ENCODE measurements around the gene HMCN2.
"Not testable (repeated sequence)": the region's sequence is repeated elsewhere in the genome, so short reads cannot be mapped to it uniquely, and the experiment has no call there.

HMCN2 gene

GRCh38 chr9:130254747-130255630, 10.6 kb upstream of the HMCN2 start:
- no peak overlapping the region for H3K4me3 ChIP-seq (ENCODE audit: low read length in 2 of 2)
- no peak overlapping the region for H3K9ac ChIP-seq (ENCODE audit: low read depth in 1 of 2, low read length in 2 of 2)
- no peaks in the 10 kb centered on the region for H3K9me3 ChIP-seq (ENCODE audit: control insufficient read depth in 2 of 2, low read length in 2 of 2)
- no peak overlapping the region for H3K27ac ChIP-seq (ENCODE audit: low read depth in 2 of 2, low read length in 2 of 2)
- no peaks in the 10 kb centered on the region for H3K36me3 ChIP-seq (ENCODE audit: control insufficient read depth in 2 of 2, insufficient read depth in 2 of 2, low read length in 2 of 2)
- peaks cover 0 to 2% of the 10 kb centered on the region in 2 donors for H3K27me3 ChIP-seq (ENCODE audit: control insufficient read depth in 2 of 2, insufficient read depth in 2 of 2, low read length in 2 of 2)
- H3K4me1 ChIP-seq (ENCODE audit: control insufficient read depth in 2 of 2, insufficient read depth in 2 of 2, low read length in 2 of 2) = no peaks in the 10 kb centered on the region

- no peak overlapping the region for H3K9ac ChIP-seq (ENCODE audit: low read depth in 1 of 2, low read length in 2 of 2)
- H3K4me1 ChIP-seq (ENCODE audit: control insufficient read depth in 2 of 2, insufficient read depth in 2 of 2, low read length in 2 of 2) = no peaks in the 10 kb centered on the region
- H3K36me3 ChIP-seq (ENCODE audit: control insufficient read depth in 2 of 2, insufficient read depth in 2 of 2, low read length in 2 of 2) = no peaks in the 10 kb centered on the region
- no peak overlapping the region for H3K4me3 ChIP-seq (ENCODE audit: low read length in 2 of 2)
- no peaks in the 10 kb centered on the region for H3K9me3 ChIP-seq (ENCODE audit: control insufficient read depth in 2 of 2, low read length in 2 of 2)
- H3K27ac ChIP-seq (ENCODE audit: low read depth in 2 of 2, low read length in 2 of 2) = no peak overlapping the region
- peaks cover 0 to 2% of the 10 kb centered on the region in 2 donors for H3K27me3 ChIP-seq (ENCODE audit: control insufficient read depth in 2 of 2, insufficient read depth in 2 of 2, low read length in 2 of 2)
Observed at GRCh38 chr9:130255631-130256134, 9.9 kb upstream of the HMCN2 start.

- Histone ChIP-seq H3K4me1 (ENCODE audit: control insufficient read depth in 2 of 2, insufficient read depth in 2 of 2, low read length in 2 of 2) (no peaks in the 10 kb centered on the region), H3K9ac (ENCODE audit: low read depth in 1 of 2, low read length in 2 of 2) (no peak overlapping the region), H3K4me3 (ENCODE audit: low read length in 2 of 2) (no peak overlapping the region), H3K9me3 (ENCODE audit: control insufficient read depth in 2 of 2, low read length in 2 of 2) (no peaks in the 10 kb centered on the region), H3K36me3 (ENCODE audit: control insufficient read depth in 2 of 2, insufficient read depth in 2 of 2, low read length in 2 of 2) (no peaks in the 10 kb centered on the region), H3K27me3 (ENCODE audit: control insufficient read depth in 2 of 2, insufficient read depth in 2 of 2, low read length in 2 of 2) (peaks cover 0 to 2% of the 10 kb centered on the region in 2 donors), H3K27ac (ENCODE audit: low read depth in 2 of 2, low read length in 2 of 2) (no peak overlapping the region)
Observed at GRCh38 chr9:130256644-130257043, 8.9 kb upstream of the HMCN2 start.

- H3K27ac ChIP-seq (ENCODE audit: low read depth in 2 of 2, low read length in 2 of 2); H3K9ac ChIP-seq (ENCODE audit: low read depth in 1 of 2, low read length in 2 of 2); H3K9me3 ChIP-seq (ENCODE audit: control insufficient read depth in 2 of 2, low read length in 2 of 2); H3K27me3 ChIP-seq (ENCODE audit: control insufficient read depth in 2 of 2, insufficient read depth in 2 of 2, low read length in 2 of 2); H3K4me1 ChIP-seq (ENCODE audit: control insufficient read depth in 2 of 2, insufficient read depth in 2 of 2, low read length in 2 of 2); H3K36me3 ChIP-seq (ENCODE audit: control insufficient read depth in 2 of 2, insufficient read depth in 2 of 2, low read length in 2 of 2); H3K4me3 ChIP-seq (ENCODE audit: low read length in 2 of 2): not testable (repeated sequence)
Observed at GRCh38 chr9:130258137-130258536, 7.4 kb upstream of the HMCN2 start.

- Histone ChIP-seq H3K36me3 (ENCODE audit: control insufficient read depth in 2 of 2, insufficient read depth in 2 of 2, low read length in 2 of 2) (no peaks in the 10 kb centered on the region), H3K4me3 (ENCODE audit: low read length in 2 of 2) (no peak overlapping the region), H3K27me3 (ENCODE audit: control insufficient read depth in 2 of 2, insufficient read depth in 2 of 2, low read length in 2 of 2) (peaks cover 9 to 10% of the 10 kb centered on the region in 2 donors), H3K27ac (ENCODE audit: low read depth in 2 of 2, low read length in 2 of 2) (no peak overlapping the region), H3K4me1 (ENCODE audit: control insufficient read depth in 2 of 2, insufficient read depth in 2 of 2, low read length in 2 of 2) (peaks cover 0 to 2% of the 10 kb centered on the region in 2 donors), H3K9me3 (ENCODE audit: control insufficient read depth in 2 of 2, low read length in 2 of 2) (no peaks in the 10 kb centered on the region), H3K9ac (ENCODE audit: low read depth in 1 of 2, low read length in 2 of 2) (no peak overlapping the region)
Observed at GRCh38 chr9:130259044-130259443, 6.5 kb upstream of the HMCN2 start.

- H3K9me3 ChIP-seq (ENCODE audit: control insufficient read depth in 2 of 2, low read length in 2 of 2) = no peaks in the 10 kb centered on the region
- peaks cover 18 to 19% of the 10 kb centered on the region in 2 donors for H3K27me3 ChIP-seq (ENCODE audit: control insufficient read depth in 2 of 2, insufficient read depth in 2 of 2, low read length in 2 of 2)
- peaks cover 0 to 4% of the 10 kb centered on the region in 2 donors for H3K4me1 ChIP-seq (ENCODE audit: control insufficient read depth in 2 of 2, insufficient read depth in 2 of 2, low read length in 2 of 2)
- no peaks in the 10 kb centered on the region for H3K36me3 ChIP-seq (ENCODE audit: control insufficient read depth in 2 of 2, insufficient read depth in 2 of 2, low read length in 2 of 2)
- H3K4me3 ChIP-seq (ENCODE audit: low read length in 2 of 2) = no peak overlapping the region
- H3K9ac ChIP-seq (ENCODE audit: low read depth in 1 of 2, low read length in 2 of 2) = no peak overlapping the region
- H3K27ac ChIP-seq (ENCODE audit: low read depth in 2 of 2, low read length in 2 of 2) = peak overlapping the region; percentile 34 to 46
Observed at GRCh38 chr9:130260816-130261765, 4.5 kb upstream of the HMCN2 start.

- Histone ChIP-seq H3K4me1 (ENCODE audit: control insufficient read depth in 2 of 2, insufficient read depth in 2 of 2, low read length in 2 of 2) (peaks cover 0 to 4% of the 10 kb centered on the region in 2 donors), H3K27ac (ENCODE audit: low read depth in 2 of 2, low read length in 2 of 2) (peak overlapping the region in 1 of 2 donors; percentile 34), H3K27me3 (ENCODE audit: control insufficient read depth in 2 of 2, insufficient read depth in 2 of 2, low read length in 2 of 2) (peaks cover 28% of the 10 kb centered on the region in 2 donors), H3K4me3 (ENCODE audit: low read length in 2 of 2) (no peak overlapping the region), H3K36me3 (ENCODE audit: control insufficient read depth in 2 of 2, insufficient read depth in 2 of 2, low read length in 2 of 2) (no peaks in the 10 kb centered on the region), H3K9ac (ENCODE audit: low read depth in 1 of 2, low read length in 2 of 2) (no peak overlapping the region), H3K9me3 (ENCODE audit: control insufficient read depth in 2 of 2, low read length in 2 of 2) (no peaks in the 10 kb centered on the region)
Observed at GRCh38 chr9:130262061-130262745, 3.4 kb upstream of the HMCN2 start.

GRCh38 chr9:130262771-130263170, 2.8 kb upstream of the HMCN2 start:
- peaks cover 33 to 34% of the 10 kb centered on the region in 2 donors for H3K27me3 ChIP-seq (ENCODE audit: control insufficient read depth in 2 of 2, insufficient read depth in 2 of 2, low read length in 2 of 2)
- H3K4me1 ChIP-seq (ENCODE audit: control insufficient read depth in 2 of 2, insufficient read depth in 2 of 2, low read length in 2 of 2) = peaks cover 0 to 4% of the 10 kb centered on the region in 2 donors
- H3K27ac ChIP-seq (ENCODE audit: low read depth in 2 of 2, low read length in 2 of 2) = no peak overlapping the region

GRCh38 chr9:130263601-130264413, 1.8 kb upstream of the HMCN2 start:
- no peaks in the 10 kb centered on the region for H3K9me3 ChIP-seq (ENCODE audit: control insufficient read depth in 2 of 2, low read length in 2 of 2)
- no peak overlapping the region for H3K9ac ChIP-seq (ENCODE audit: low read depth in 1 of 2, low read length in 2 of 2)
- H3K36me3 ChIP-seq (ENCODE audit: control insufficient read depth in 2 of 2, insufficient read depth in 2 of 2, low read length in 2 of 2) = no peaks in the 10 kb centered on the region
- H3K27ac ChIP-seq (ENCODE audit: low read depth in 2 of 2, low read length in 2 of 2) = no peak overlapping the region
- peaks cover 0 to 10% of the 10 kb centered on the region in 2 donors for H3K4me1 ChIP-seq (ENCODE audit: control insufficient read depth in 2 of 2, insufficient read depth in 2 of 2, low read length in 2 of 2)
- H3K27me3 ChIP-seq (ENCODE audit: control insufficient read depth in 2 of 2, insufficient read depth in 2 of 2, low read length in 2 of 2) = peaks cover 38 to 41% of the 10 kb centered on the region in 2 donors
- H3K4me3 ChIP-seq (ENCODE audit: low read length in 2 of 2) = no peak overlapping the region

More at GRCh38 chr9:130262771-130263170, 2.8 kb upstream of the HMCN2 start:
- Histone ChIP-seq H3K4me3 (ENCODE audit: low read length in 2 of 2) (no peak overlapping the region), H3K9me3 (ENCODE audit: control insufficient read depth in 2 of 2, low read length in 2 of 2) (no peaks in the 10 kb centered on the region), H3K9ac (ENCODE audit: low read depth in 1 of 2, low read length in 2 of 2) (no peak overlapping the region), H3K36me3 (ENCODE audit: control insufficient read depth in 2 of 2, insufficient read depth in 2 of 2, low read length in 2 of 2) (no peaks in the 10 kb centered on the region)

Data from mucosa of rectum (tissue), 2 donors.